Measurements from ENCODE around the gene ADAMTSL4.

GRCh38 chr1:150529017-150529416, 20.2 kb upstream of the ADAMTSL4 start:
- TF ChIP-seq, protein P1, sequence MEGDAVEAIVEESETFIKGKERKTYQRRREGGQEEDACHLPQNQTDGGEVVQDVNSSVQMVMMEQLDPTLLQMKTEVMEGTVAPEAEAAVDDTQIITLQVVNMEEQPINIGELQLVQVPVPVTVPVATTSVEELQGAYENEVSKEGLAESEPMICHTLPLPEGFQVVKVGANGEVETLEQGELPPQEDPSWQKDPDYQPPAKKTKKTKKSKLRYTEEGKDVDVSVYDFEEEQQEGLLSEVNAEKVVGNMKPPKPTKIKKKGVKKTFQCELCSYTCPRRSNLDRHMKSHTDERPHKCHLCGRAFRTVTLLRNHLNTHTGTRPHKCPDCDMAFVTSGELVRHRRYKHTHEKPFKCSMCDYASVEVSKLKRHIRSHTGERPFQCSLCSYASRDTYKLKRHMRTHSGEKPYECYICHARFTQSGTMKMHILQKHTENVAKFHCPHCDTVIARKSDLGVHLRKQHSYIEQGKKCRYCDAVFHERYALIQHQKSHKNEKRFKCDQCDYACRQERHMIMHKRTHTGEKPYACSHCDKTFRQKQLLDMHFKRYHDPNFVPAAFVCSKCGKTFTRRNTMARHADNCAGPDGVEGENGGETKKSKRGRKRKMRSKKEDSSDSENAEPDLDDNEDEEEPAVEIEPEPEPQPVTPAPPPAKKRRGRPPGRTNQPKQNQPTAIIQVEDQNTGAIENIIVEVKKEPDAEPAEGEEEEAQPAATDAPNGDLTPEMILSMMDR (IDR thresholded peaks at IDR 0.05; ENCODE audit: insufficient read depth, low read length, poor library complexity, severe bottlenecking), result no peak
- no peak for TF ChIP-seq EZH2phosphoT487 (conservative IDR thresholded peaks at IDR 0.05; ENCODE audit: low read length)
